HepG2 (cell line): Measurements from ENCODE around the gene POU2F2. TPM values are rescaled to one million over a fixed set of nuclear protein-coding genes. Genes with fewer than 3 reads are reported as not detected.

Source experiments
- BORCS8-MEF2B ChIP-seq: sonication (generic); formaldehyde crosslinking; IDR thresholded peaks from 2 replicates; pipeline ENCODE4 v1.8.0; 2022; ENCODE audit warnings: mild to moderate bottlenecking, missing genetic modification reagents
- FOXK1 ChIP-seq: sonication (generic); formaldehyde crosslinking; IDR thresholded peaks from 2 replicates; pipeline ENCODE4 v1.4.0; 2020; ENCODE audit warnings: low read depth, missing genetic modification reagents, borderline replicate concordance
- HNRNPUL1 ChIP-seq: fragments of 200-400 bp; formaldehyde crosslinking; IDR thresholded peaks from 2 replicates; pipeline ENCODE4 v1.6.1; 2017; ENCODE audit warnings: low read depth, mild to moderate bottlenecking, low read length, moderate library complexity
- KAT8 ChIP-seq: IDR thresholded peaks from 2 replicates; pipeline ENCODE4 v1.6.1; 2016; ENCODE audit warnings: missing genetic modification reagents, missing compliant biosample characterization
- KLF11 ChIP-seq: IDR thresholded peaks from 2 replicates; pipeline ENCODE4 v1.6.1; 2016; ENCODE audit warnings: missing compliant biosample characterization
- MIER2 ChIP-seq: IDR thresholded peaks from 2 replicates; pipeline ENCODE4 v1.6.1; 2016; ENCODE audit warnings: missing biosample characterization, missing genetic modification reagents
- NKX3-1 ChIP-seq: sonication (generic); formaldehyde crosslinking; IDR thresholded peaks from 2 replicates; pipeline ENCODE4 v1.5.0; 2020; ENCODE audit warnings: missing genetic modification reagents
- POLR2AphosphoS2 ChIP-seq: IDR thresholded peaks from 2 replicates; pipeline ENCODE4 v1.6.1; 2011; ENCODE audit warnings: low read depth, low read length, improper control_type of control experiment
- SMARCE1 ChIP-seq: fragments of 450-650 bp; IDR thresholded peaks from 2 replicates; pipeline ENCODE4 v1.6.1; 2017; ENCODE audit warnings: borderline replicate concordance
- TBL1XR1 ChIP-seq: fragments of 150-350 bp; IDR thresholded peaks from 2 replicates; pipeline ENCODE4 v1.6.1; 2014; ENCODE audit warnings: borderline replicate concordance, low read length; ENCODE audit not compliant: partially characterized antibody
- TGIF2 ChIP-seq: IDR thresholded peaks from 2 replicates; pipeline ENCODE4 v1.6.1; 2016; ENCODE audit warnings: control low read depth, missing compliant biosample characterization
- TP53 ChIP-seq: sonication (generic); formaldehyde crosslinking; conservative IDR thresholded peaks from 2 replicates; pipeline ENCODE4 v1.4.0; 2020; ENCODE audit warnings: missing genetic modification reagents
- ZBTB42 ChIP-seq: sonication (generic); formaldehyde crosslinking; IDR thresholded peaks from 2 replicates; pipeline ENCODE4 v1.5.0; 2020; ENCODE audit warnings: mild to moderate bottlenecking, missing genetic modification reagents
- ZFP41 ChIP-seq: sonication (generic); formaldehyde crosslinking; IDR thresholded peaks from 2 replicates; pipeline ENCODE4 v1.4.0; 2020; ENCODE audit warnings: mild to moderate bottlenecking, missing genetic modification reagents, borderline replicate concordance
- ZNF274 ChIP-seq: sonication (generic); formaldehyde crosslinking; IDR thresholded peaks from 2 replicates; pipeline ENCODE4 v1.5.1; 2020; ENCODE audit warnings: mild to moderate bottlenecking, missing genetic modification reagents
- ZNF607 ChIP-seq: sonication (generic); formaldehyde crosslinking; IDR thresholded peaks from 2 replicates; pipeline ENCODE4 v1.5.1; 2020; ENCODE audit warnings: missing genetic modification reagents, mild to moderate bottlenecking, borderline replicate concordance
- polyA plus RNA-seq, 8 experiments: library from polyadenylated mRNA; depleted of rRNA in 3 of 8; stranded (reverse) in 7 of 8; unstranded in 1 of 8; fragments of >200 nt; fragmentation: Illumina TruSeq in 4 of 8; extraction: Trizol in 4 of 8; gene quantifications; 2 replicates each; pipeline versions ENCODE4 v1.2.1 to v1.2.3, GENCODE V29; 2011 to 2016; ENCODE audit warnings: low read depth in 4 of 8, missing spikeins in 1 of 8, mixed read lengths in 1 of 8; ENCODE audit not compliant: insufficient read depth in 1 of 8
- total RNA-seq, 5 experiments: library from RNA; depleted of rRNA; stranded (reverse); fragments of >200 nt; fragmentation: Illumina TruSeq; extraction: Trizol; gene quantifications; 2 replicates each; pipeline ENCODE4 v1.2.3, GENCODE V29; 2016; ENCODE audit warnings: low read depth in 1 of 5
- TF ChIP-seq, protein P1 (sequence below): sonication (generic); formaldehyde crosslinking; IDR thresholded peaks from 2 replicates; pipeline ENCODE4 v1.5.1; 2020; ENCODE audit warnings: mild to moderate bottlenecking, missing genetic modification reagents, moderate library complexity
- TF ChIP-seq, protein P2 (sequence below): sonication (generic); formaldehyde crosslinking; IDR thresholded peaks from 2 replicates; pipeline ENCODE4 v1.4.0; 2020; ENCODE audit warnings: missing genetic modification reagents, borderline replicate concordance
- TF ChIP-seq, protein P3 (sequence below): sonication (generic); formaldehyde crosslinking; IDR thresholded peaks from 2 replicates; pipeline ENCODE4 v1.8.0; 2022; ENCODE audit warnings: mild to moderate bottlenecking, missing genetic modification reagents
- TF ChIP-seq, protein P4 (sequence below): sonication (generic); formaldehyde crosslinking; IDR thresholded peaks from 2 replicates; pipeline ENCODE4 v1.4.0; 2020; ENCODE audit warnings: missing genetic modification reagents

The POU2F2 gene
- total and polyA plus RNA-seq, 2 of the 13 experiments (the other 11 are each of a cell fraction or from before 2014, with no cell fraction given): 0.09 to 0.17 TPM

DNA sequence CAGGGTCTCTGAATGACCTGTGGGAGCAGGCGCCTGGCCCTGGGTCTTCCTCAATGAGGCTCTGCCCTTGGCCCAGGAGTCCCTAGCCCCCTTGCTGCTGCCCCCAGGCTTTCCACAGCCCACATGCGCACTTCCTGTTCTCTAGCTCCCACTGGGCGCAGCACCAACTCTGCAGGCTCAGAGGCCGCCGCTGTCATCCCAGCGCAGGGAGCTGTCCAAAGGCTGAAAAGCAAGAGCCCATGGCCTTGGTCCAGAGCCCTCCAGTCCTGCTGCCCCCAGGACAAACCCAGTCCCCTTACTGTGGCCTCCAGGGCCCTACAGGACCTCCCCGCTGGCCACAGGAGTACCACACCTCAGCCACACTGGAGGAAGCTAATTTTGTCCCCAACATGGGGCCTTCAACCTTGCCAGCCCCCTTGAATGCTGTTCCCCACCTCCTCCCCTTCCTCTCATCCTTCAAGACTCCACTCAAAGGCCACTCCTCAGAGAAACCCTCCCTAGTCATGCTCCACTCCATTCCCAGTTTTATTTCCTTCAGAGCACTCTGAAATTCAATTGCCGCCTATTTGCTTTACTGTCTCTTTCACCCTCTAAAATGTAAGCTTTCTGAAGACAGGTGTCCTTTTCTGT, 8.0 kb upstream of the POU2F2 start (continued):
- TF ChIP-seq, protein P1, sequence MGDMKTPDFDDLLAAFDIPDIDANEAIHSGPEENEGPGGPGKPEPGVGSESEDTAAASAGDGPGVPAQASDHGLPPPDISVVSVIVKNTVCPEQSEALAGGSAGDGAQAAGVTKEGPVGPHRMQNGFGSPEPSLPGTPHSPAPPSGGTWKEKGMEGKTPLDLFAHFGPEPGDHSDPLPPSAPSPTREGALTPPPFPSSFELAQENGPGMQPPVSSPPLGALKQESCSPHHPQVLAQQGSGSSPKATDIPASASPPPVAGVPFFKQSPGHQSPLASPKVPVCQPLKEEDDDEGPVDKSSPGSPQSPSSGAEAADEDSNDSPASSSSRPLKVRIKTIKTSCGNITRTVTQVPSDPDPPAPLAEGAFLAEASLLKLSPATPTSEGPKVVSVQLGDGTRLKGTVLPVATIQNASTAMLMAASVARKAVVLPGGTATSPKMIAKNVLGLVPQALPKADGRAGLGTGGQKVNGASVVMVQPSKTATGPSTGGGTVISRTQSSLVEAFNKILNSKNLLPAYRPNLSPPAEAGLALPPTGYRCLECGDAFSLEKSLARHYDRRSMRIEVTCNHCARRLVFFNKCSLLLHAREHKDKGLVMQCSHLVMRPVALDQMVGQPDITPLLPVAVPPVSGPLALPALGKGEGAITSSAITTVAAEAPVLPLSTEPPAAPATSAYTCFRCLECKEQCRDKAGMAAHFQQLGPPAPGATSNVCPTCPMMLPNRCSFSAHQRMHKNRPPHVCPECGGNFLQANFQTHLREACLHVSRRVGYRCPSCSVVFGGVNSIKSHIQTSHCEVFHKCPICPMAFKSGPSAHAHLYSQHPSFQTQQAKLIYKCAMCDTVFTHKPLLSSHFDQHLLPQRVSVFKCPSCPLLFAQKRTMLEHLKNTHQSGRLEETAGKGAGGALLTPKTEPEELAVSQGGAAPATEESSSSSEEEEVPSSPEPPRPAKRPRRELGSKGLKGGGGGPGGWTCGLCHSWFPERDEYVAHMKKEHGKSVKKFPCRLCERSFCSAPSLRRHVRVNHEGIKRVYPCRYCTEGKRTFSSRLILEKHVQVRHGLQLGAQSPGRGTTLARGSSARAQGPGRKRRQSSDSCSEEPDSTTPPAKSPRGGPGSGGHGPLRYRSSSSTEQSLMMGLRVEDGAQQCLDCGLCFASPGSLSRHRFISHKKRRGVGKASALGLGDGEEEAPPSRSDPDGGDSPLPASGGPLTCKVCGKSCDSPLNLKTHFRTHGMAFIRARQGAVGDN (CRISPR knock-in tag): peak; percentile 57
- TF ChIP-seq, protein P2, sequence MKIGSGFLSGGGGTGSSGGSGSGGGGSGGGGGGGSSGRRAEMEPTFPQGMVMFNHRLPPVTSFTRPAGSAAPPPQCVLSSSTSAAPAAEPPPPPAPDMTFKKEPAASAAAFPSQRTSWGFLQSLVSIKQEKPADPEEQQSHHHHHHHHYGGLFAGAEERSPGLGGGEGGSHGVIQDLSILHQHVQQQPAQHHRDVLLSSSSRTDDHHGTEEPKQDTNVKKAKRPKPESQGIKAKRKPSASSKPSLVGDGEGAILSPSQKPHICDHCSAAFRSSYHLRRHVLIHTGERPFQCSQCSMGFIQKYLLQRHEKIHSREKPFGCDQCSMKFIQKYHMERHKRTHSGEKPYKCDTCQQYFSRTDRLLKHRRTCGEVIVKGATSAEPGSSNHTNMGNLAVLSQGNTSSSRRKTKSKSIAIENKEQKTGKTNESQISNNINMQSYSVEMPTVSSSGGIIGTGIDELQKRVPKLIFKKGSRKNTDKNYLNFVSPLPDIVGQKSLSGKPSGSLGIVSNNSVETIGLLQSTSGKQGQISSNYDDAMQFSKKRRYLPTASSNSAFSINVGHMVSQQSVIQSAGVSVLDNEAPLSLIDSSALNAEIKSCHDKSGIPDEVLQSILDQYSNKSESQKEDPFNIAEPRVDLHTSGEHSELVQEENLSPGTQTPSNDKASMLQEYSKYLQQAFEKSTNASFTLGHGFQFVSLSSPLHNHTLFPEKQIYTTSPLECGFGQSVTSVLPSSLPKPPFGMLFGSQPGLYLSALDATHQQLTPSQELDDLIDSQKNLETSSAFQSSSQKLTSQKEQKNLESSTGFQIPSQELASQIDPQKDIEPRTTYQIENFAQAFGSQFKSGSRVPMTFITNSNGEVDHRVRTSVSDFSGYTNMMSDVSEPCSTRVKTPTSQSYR (CRISPR knock-in tag): peak; percentile 29; the same call in 1 of the 2 replicates
- no peak for TF ChIP-seq POLR2AphosphoS2
- peak; percentile 76 for TF ChIP-seq ZNF607 (CRISPR knock-in tag)
- TF ChIP-seq TP53 (CRISPR knock-in tag): no peak
- peak; percentile 71; the same call in 1 of the 2 replicates for TF ChIP-seq ZNF274 (CRISPR knock-in tag)
- no peak for TF ChIP-seq SMARCE1
- TF ChIP-seq, protein P3, sequence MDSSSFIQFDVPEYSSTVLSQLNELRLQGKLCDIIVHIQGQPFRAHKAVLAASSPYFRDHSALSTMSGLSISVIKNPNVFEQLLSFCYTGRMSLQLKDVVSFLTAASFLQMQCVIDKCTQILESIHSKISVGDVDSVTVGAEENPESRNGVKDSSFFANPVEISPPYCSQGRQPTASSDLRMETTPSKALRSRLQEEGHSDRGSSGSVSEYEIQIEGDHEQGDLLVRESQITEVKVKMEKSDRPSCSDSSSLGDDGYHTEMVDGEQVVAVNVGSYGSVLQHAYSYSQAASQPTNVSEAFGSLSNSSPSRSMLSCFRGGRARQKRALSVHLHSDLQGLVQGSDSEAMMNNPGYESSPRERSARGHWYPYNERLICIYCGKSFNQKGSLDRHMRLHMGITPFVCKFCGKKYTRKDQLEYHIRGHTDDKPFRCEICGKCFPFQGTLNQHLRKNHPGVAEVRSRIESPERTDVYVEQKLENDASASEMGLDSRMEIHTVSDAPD (CRISPR knock-in tag): no peak
- peak; percentile 76; the same call in 1 of the 2 replicates for TF ChIP-seq TGIF2 (CRISPR knock-in tag)
- 0 out of 2 replicates have a peak, but pooled peaks have one; percentile 70 for TF ChIP-seq NKX3-1
- no peak for TF ChIP-seq HNRNPUL1
- TF ChIP-seq BORCS8-MEF2B: peak; percentile 86; the same call in 1 of the 2 replicates
- TF ChIP-seq FOXK1 (CRISPR knock-in tag): peak; percentile 34; the same call in 1 of the 2 replicates
- TF ChIP-seq KLF11 (CRISPR knock-in tag): peak; percentile 63; the same call in 1 of the 2 replicates
- no peak for TF ChIP-seq ZFP41 (CRISPR knock-in tag)
- TF ChIP-seq MIER2 (CRISPR knock-in tag): peak; percentile 98
- 0 out of 2 replicates have a peak, but pooled peaks have one; percentile 23 for TF ChIP-seq KAT8 (CRISPR knock-in tag)
- no peak for TF ChIP-seq TBL1XR1
- TF ChIP-seq, protein P4, sequence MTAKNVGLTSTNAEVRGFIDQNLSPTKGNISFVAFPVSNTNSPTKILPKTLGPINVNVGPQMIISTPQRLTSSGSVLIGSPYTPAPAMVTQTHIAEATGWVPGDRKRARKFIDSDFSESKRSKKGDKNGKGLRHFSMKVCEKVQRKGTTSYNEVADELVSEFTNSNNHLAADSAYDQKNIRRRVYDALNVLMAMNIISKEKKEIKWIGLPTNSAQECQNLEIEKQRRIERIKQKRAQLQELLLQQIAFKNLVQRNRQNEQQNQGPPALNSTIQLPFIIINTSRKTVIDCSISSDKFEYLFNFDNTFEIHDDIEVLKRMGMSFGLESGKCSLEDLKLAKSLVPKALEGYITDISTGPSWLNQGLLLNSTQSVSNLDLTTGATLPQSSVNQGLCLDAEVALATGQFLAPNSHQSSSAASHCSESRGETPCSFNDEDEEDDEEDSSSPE: no peak
- TF ChIP-seq ZBTB42 (CRISPR knock-in tag): peak; percentile 56; the same call in 1 of the 2 replicates
